ENCODE measurements around the gene MR1. TPM values are rescaled to one million over a fixed set of nuclear protein-coding genes. Genes with fewer than 3 reads are reported as not detected.

The MR1 gene
- total and polyA plus RNA-seq, 9 of the 15 experiments (the other 6 are each of a cell fraction or from before 2014, with no cell fraction given), result 9.7 to 21.7 (median 15.6) TPM

GRCh38 chr1:181087400-181087901 lies 53.7 kb downstream of the MR1 start (continued):
- TF ChIP-seq, protein P1, sequence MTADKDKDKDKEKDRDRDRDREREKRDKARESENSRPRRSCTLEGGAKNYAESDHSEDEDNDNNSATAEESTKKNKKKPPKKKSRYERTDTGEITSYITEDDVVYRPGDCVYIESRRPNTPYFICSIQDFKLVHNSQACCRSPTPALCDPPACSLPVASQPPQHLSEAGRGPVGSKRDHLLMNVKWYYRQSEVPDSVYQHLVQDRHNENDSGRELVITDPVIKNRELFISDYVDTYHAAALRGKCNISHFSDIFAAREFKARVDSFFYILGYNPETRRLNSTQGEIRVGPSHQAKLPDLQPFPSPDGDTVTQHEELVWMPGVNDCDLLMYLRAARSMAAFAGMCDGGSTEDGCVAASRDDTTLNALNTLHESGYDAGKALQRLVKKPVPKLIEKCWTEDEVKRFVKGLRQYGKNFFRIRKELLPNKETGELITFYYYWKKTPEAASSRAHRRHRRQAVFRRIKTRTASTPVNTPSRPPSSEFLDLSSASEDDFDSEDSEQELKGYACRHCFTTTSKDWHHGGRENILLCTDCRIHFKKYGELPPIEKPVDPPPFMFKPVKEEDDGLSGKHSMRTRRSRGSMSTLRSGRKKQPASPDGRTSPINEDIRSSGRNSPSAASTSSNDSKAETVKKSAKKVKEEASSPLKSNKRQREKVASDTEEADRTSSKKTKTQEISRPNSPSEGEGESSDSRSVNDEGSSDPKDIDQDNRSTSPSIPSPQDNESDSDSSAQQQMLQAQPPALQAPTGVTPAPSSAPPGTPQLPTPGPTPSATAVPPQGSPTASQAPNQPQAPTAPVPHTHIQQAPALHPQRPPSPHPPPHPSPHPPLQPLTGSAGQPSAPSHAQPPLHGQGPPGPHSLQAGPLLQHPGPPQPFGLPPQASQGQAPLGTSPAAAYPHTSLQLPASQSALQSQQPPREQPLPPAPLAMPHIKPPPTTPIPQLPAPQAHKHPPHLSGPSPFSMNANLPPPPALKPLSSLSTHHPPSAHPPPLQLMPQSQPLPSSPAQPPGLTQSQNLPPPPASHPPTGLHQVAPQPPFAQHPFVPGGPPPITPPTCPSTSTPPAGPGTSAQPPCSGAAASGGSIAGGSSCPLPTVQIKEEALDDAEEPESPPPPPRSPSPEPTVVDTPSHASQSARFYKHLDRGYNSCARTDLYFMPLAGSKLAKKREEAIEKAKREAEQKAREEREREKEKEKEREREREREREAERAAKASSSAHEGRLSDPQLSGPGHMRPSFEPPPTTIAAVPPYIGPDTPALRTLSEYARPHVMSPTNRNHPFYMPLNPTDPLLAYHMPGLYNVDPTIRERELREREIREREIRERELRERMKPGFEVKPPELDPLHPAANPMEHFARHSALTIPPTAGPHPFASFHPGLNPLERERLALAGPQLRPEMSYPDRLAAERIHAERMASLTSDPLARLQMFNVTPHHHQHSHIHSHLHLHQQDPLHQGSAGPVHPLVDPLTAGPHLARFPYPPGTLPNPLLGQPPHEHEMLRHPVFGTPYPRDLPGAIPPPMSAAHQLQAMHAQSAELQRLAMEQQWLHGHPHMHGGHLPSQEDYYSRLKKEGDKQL (CRISPR knock-in tag; IDR thresholded peaks at IDR 0.05; ENCODE audit: borderline replicate concordance), result no peak
- TF ChIP-seq AFF4 (CRISPR knock-in tag; IDR thresholded peaks at IDR 0.05), result 0 out of 2 replicates have a peak, but pooled peaks have one; percentile 52
- TF ChIP-seq ZNF239 (CRISPR knock-in tag; IDR thresholded peaks at IDR 0.05), result 0 out of 2 replicates have a peak, but pooled peaks have one; percentile 16
- TF ChIP-seq SRF (CRISPR knock-in tag; IDR thresholded peaks at IDR 0.05), result no peak
- no peak for TF ChIP-seq GATAD2B (IDR thresholded peaks at IDR 0.05; ENCODE audit: borderline replicate concordance)
- TF ChIP-seq RAD51 (IDR thresholded peaks at IDR 0.05; ENCODE audit: borderline replicate concordance, low read depth), result no peak
- no peak for TF ChIP-seq NFRKB (IDR thresholded peaks at IDR 0.05; ENCODE audit: low read depth)
- TF ChIP-seq MTF1 (CRISPR knock-in tag; IDR thresholded peaks at IDR 0.05; ENCODE audit: borderline replicate concordance), result no peak
- TF ChIP-seq NR2C2 (CRISPR knock-in tag; IDR thresholded peaks at IDR 0.05), result no peak
- no peak; the same call in 1 of the 2 replicates for TF ChIP-seq NR2C2 (tag; IDR thresholded peaks at IDR 0.05)
- no peak for TF ChIP-seq ZNF431 (CRISPR knock-in tag; IDR thresholded peaks at IDR 0.05)
- TF ChIP-seq LCOR (CRISPR knock-in tag; IDR thresholded peaks at IDR 0.05), result peak; percentile 62; the same call in 1 of the 2 replicates
- TF ChIP-seq, protein P2, sequence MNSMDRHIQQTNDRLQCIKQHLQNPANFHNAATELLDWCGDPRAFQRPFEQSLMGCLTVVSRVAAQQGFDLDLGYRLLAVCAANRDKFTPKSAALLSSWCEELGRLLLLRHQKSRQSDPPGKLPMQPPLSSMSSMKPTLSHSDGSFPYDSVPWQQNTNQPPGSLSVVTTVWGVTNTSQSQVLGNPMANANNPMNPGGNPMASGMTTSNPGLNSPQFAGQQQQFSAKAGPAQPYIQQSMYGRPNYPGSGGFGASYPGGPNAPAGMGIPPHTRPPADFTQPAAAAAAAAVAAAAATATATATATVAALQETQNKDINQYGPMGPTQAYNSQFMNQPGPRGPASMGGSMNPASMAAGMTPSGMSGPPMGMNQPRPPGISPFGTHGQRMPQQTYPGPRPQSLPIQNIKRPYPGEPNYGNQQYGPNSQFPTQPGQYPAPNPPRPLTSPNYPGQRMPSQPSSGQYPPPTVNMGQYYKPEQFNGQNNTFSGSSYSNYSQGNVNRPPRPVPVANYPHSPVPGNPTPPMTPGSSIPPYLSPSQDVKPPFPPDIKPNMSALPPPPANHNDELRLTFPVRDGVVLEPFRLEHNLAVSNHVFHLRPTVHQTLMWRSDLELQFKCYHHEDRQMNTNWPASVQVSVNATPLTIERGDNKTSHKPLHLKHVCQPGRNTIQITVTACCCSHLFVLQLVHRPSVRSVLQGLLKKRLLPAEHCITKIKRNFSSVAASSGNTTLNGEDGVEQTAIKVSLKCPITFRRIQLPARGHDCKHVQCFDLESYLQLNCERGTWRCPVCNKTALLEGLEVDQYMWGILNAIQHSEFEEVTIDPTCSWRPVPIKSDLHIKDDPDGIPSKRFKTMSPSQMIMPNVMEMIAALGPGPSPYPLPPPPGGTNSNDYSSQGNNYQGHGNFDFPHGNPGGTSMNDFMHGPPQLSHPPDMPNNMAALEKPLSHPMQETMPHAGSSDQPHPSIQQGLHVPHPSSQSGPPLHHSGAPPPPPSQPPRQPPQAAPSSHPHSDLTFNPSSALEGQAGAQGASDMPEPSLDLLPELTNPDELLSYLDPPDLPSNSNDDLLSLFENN (IDR thresholded peaks at IDR 0.05; ENCODE audit: low read depth in 2 of 2, low read length in 2 of 2), result no peak
- no peak for TF ChIP-seq EP400 (IDR thresholded peaks at IDR 0.05)
- TF ChIP-seq THRAP3 (IDR thresholded peaks at IDR 0.05; ENCODE audit: borderline replicate concordance), result no peak
